Mononuclear cell (primary cell): ENCODE measurements around the gene ZNF521. TPM values are rescaled to one million over a fixed set of nuclear protein-coding genes. Genes with fewer than 3 reads are reported as not detected.

ENCODE experiments used
- H3K27me3 ChIP-seq: 2 replicates; pipeline ENCODE4 v1.6.0; 2011; ENCODE audit warnings: low read length, control low read depth; ENCODE audit not compliant: insufficient read depth
- H3K4me1 ChIP-seq: 2 replicates; pipeline ENCODE4 v1.5.1; 2011; ENCODE audit warnings: mild to moderate bottlenecking, low read length, control low read depth; ENCODE audit not compliant: insufficient read depth
- H3K4me3 ChIP-seq: 2 replicates; pipeline ENCODE4 v1.5.1; 2011; ENCODE audit warnings: mild to moderate bottlenecking, low read length, moderate library complexity
- H3K9me3 ChIP-seq: 2 replicates; pipeline ENCODE4 v1.5.1; 2011; ENCODE audit warnings: low read depth, mild to moderate bottlenecking, control low read depth, low read length
- total RNA-seq: library from RNA; depleted of rRNA; stranded (reverse); fragments of >200 nt; gene quantifications from one replicate; pipeline ENCODE4 v1.2.3, GENCODE V29; 2012

The ZNF521 gene
- 1.0 TPM for total RNA-seq

- Histone ChIP-seq H3K27me3 (peaks cover 69% of the 10 kb centered on the region), H3K9me3 (no peaks in the 10 kb centered on the region), H3K4me3 (peak within 1 kb of the TSS; percentile 45), H3K4me1 (peaks cover 29% of the 10 kb centered on the region)
Observed at GRCh38 chr18:25351777-25352628, at the start of gene ZNF521. ZNF521 (minus strand) TSS chr18:25352166; CDS start chr18:25350946, 1,220 bp downstream.

- Histone ChIP-seq H3K27me3 (no peaks in the 10 kb centered on the region), H3K4me3 (no peak overlapping the region), H3K4me1 (no peaks in the 10 kb centered on the region), H3K9me3 (peaks cover 5% of the 10 kb centered on the region)
Observed at GRCh38 chr18:25399554-25399953, 47.6 kb upstream of the ZNF521 start.

GRCh38 chr18:25392192-25392591, 40.2 kb upstream of the ZNF521 start:
- Histone ChIP-seq H3K27me3 (no peaks in the 10 kb centered on the region), H3K9me3 (peaks cover 5% of the 10 kb centered on the region), H3K4me3 (no peak overlapping the region), H3K4me1 (no peaks in the 10 kb centered on the region)

- no peaks in the 10 kb centered on the region for H3K27me3 ChIP-seq
- H3K4me3 ChIP-seq, result no peak overlapping the region
- H3K4me1 ChIP-seq, result no peaks in the 10 kb centered on the region
- no peaks in the 10 kb centered on the region for H3K9me3 ChIP-seq
Observed at GRCh38 chr18:25373432-25374179, 21.6 kb upstream of the ZNF521 start.

- Histone ChIP-seq H3K27me3 (no peaks in the 10 kb centered on the region), H3K9me3 (no peaks in the 10 kb centered on the region), H3K4me1 (no peaks in the 10 kb centered on the region), H3K4me3 (no peak overlapping the region)
Observed at GRCh38 chr18:25370391-25370790, 18.4 kb upstream of the ZNF521 start.

- Histone ChIP-seq H3K4me3 (no peak overlapping the region), H3K9me3 (no peaks in the 10 kb centered on the region)
Observed at GRCh38 chr18:25365242-25365641, 13.3 kb upstream of the ZNF521 start.

GRCh38 chr18:25364732-25365131, 12.8 kb upstream of the ZNF521 start:
- H3K4me3 ChIP-seq, result no peak overlapping the region
- H3K9me3 ChIP-seq, result no peaks in the 10 kb centered on the region
- no peaks in the 10 kb centered on the region for H3K27me3 ChIP-seq
- peaks cover 3% of the 10 kb centered on the region for H3K4me1 ChIP-seq

More at GRCh38 chr18:25365242-25365641, 13.3 kb upstream of the ZNF521 start:
- Histone ChIP-seq H3K27me3 (no peaks in the 10 kb centered on the region), H3K4me1 (no peaks in the 10 kb centered on the region)

- H3K4me3 ChIP-seq, result no peak overlapping the region
- peaks cover 3% of the 10 kb centered on the region for H3K4me1 ChIP-seq
- H3K9me3 ChIP-seq, result no peaks in the 10 kb centered on the region
- H3K27me3 ChIP-seq, result peaks cover 9% of the 10 kb centered on the region
Observed at GRCh38 chr18:25360301-25360899, 8.4 kb upstream of the ZNF521 start.

GRCh38 chr18:25353080-25353479, 1.1 kb upstream of the ZNF521 start:
- no peak overlapping the region for H3K4me3 ChIP-seq
- no peaks in the 10 kb centered on the region for H3K9me3 ChIP-seq
- H3K27me3 ChIP-seq, result peaks cover 58% of the 10 kb centered on the region
- peaks cover 29% of the 10 kb centered on the region for H3K4me1 ChIP-seq

GRCh38 chr18:25352629-25353005, 651 bp upstream of the ZNF521 start:
- H3K27me3 ChIP-seq, result peaks cover 63% of the 10 kb centered on the region
- H3K4me1 ChIP-seq, result peaks cover 29% of the 10 kb centered on the region
- no peaks in the 10 kb centered on the region for H3K9me3 ChIP-seq
- H3K4me3 ChIP-seq, result peak overlapping the region; percentile 16

GRCh38 chr18:25351280-25351775, 638 bp downstream of the ZNF521 start:
- Histone ChIP-seq H3K4me1 (peaks cover 29% of the 10 kb centered on the region), H3K27me3 (peaks cover 73% of the 10 kb centered on the region), H3K9me3 (no peaks in the 10 kb centered on the region), H3K4me3 (peak overlapping the region; percentile 45)

GRCh38 chr18:25350489-25351251, 1.3 kb downstream of the ZNF521 start:
- Histone ChIP-seq H3K9me3 (no peaks in the 10 kb centered on the region), H3K4me3 (peak overlapping the region; percentile 45), H3K27me3 (peaks cover 72% of the 10 kb centered on the region), H3K4me1 (peaks cover 29% of the 10 kb centered on the region)

- Histone ChIP-seq H3K4me3 (peak overlapping the region; percentile 45), H3K27me3 (peaks cover 68% of the 10 kb centered on the region), H3K9me3 (no peaks in the 10 kb centered on the region), H3K4me1 (peaks cover 29% of the 10 kb centered on the region)
Observed at GRCh38 chr18:25349926-25350487, 2.0 kb downstream of the ZNF521 start.
